ENCODE measurements around the gene JMJD7. TPM values are rescaled to one million over a fixed set of nuclear protein-coding genes. Genes with fewer than 3 reads are reported as not detected.

JMJD7 gene
- polyA plus RNA-seq, 4 donors = 6.8 to 11.4 (median 8.8) TPM

DNA sequence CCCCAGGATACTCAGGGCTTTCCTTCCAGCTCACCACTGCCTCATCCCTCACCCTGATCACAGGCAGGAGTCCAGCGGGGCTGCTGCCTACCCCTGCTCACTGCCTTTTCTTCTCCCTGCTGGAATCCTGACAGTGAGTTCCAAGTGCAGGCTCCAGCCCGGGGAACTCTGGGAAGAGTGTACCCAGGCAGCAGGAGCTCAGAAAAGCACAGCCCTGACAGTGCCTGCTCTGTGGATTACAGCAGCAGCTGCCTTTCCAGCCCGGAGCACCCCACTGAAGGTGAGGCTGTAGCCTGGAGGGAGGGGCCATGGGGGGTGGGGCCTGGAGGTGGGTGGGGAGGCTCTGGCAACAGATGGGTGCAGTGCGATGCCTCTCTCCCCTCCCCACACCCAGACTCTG is 6.1 kb upstream of the JMJD7 start:
- DNase-seq (no peak), FAIRE-seq (no peak)
- H3K4me3 ChIP-seq (ENCODE audit: low read depth in 1 of 3, low read length in 3 of 3) = no peak overlapping the region

DNA sequence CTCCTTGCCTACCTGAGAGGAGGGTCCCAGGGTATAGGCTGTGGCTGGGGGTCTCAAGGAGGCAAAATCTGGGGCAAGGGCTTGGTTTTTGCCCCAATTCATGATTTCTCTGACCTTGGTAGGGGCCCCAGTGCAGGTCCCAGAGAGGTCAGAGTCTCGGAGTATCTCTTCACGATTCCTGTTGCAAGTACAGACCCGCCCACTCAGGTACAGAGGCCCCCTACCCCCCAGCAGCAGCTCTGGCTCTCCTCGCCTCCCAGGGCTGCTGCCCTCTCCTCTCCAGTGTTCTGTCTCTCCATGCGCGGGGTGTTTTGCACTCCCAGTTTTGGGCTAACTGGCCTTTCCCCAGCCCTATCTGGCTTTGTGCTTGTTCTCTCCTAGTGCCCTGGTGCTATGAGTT is 5.4 kb upstream of the JMJD7 start:
- peaks cover 0 to 93% (median 21%) of the 10 kb centered on the region in 3 donors for H3K36me3 ChIP-seq (ENCODE audit: control insufficient read depth in 3 of 3, insufficient read depth in 2 of 3, low read depth in 1 of 3, low read length in 3 of 3)
- no peaks in the 10 kb centered on the region for H3K9me3 ChIP-seq (ENCODE audit: control insufficient read depth in 2 of 2, insufficient read depth in 1 of 2, low read depth in 1 of 2, low read length in 1 of 2)
- DNase-seq (no peak), FAIRE-seq (no peak)
- no peaks in the 10 kb centered on the region for H3K27me3 ChIP-seq (ENCODE audit: control insufficient read depth in 3 of 3, insufficient read depth in 3 of 3, low read length in 3 of 3)
- H3K27ac ChIP-seq (ENCODE audit: low read depth in 1 of 3, low read length in 2 of 3) = no peak overlapping the region
- H3K4me3 ChIP-seq (ENCODE audit: low read depth in 1 of 3, low read length in 3 of 3) = no peak overlapping the region
- peaks cover 0 to 12% (median 0%) of the 10 kb centered on the region in 3 donors for H3K4me1 ChIP-seq (ENCODE audit: control insufficient read depth in 3 of 3, insufficient read depth in 2 of 3, low read depth in 1 of 3, low read length in 2 of 3)
- 93 to 98% (median 98%) methylated on average over 6 of the region's 6 CpGs for WGBS, 3 donors

More for the DNA sequence above, 6.1 kb upstream of the JMJD7 start:
- Histone ChIP-seq H3K36me3 (ENCODE audit: control insufficient read depth in 3 of 3, insufficient read depth in 2 of 3, low read depth in 1 of 3, low read length in 3 of 3) (peaks cover 0 to 100% (median 26%) of the 10 kb centered on the region in 3 donors), H3K27ac (ENCODE audit: low read depth in 1 of 3, low read length in 2 of 3) (no peak overlapping the region), H3K4me1 (ENCODE audit: control insufficient read depth in 3 of 3, insufficient read depth in 2 of 3, low read depth in 1 of 3, low read length in 2 of 3) (peaks cover 0 to 12% (median 0%) of the 10 kb centered on the region in 3 donors), H3K9me3 (ENCODE audit: control insufficient read depth in 2 of 2, insufficient read depth in 1 of 2, low read depth in 1 of 2, low read length in 1 of 2) (no peaks in the 10 kb centered on the region), H3K27me3 (ENCODE audit: control insufficient read depth in 3 of 3, insufficient read depth in 3 of 3, low read length in 3 of 3) (no peaks in the 10 kb centered on the region)
- WGBS, 3 donors = 81 to 89% (median 88%) methylated on average over 4 of the region's 4 CpGs

DNA sequence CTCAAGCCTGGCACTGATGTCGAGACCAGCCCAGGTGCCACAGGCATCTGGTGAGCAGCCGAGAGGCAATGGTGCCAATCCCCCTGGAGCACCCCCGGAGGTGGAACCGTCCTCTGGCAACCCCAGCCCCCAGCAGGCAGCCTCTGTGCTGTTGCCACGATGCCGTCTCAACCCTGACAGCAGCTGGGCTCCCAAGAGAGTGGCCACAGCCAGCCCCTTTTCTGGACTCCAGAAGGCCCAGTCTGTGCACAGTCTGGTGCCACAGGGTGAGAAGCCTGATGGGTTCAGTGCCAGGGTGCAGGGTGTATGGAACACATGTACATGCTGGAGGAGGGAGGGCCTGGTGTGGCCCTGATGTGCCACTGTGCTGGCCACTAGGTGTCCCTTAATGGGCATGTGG is 4.9 kb upstream of the JMJD7 start:
- no peaks in the 10 kb centered on the region for H3K27me3 ChIP-seq (ENCODE audit: control insufficient read depth in 3 of 3, insufficient read depth in 3 of 3, low read length in 3 of 3)
- H3K4me1 ChIP-seq (ENCODE audit: control insufficient read depth in 3 of 3, insufficient read depth in 2 of 3, low read depth in 1 of 3, low read length in 2 of 3) = peaks cover 0 to 12% (median 0%) of the 10 kb centered on the region in 3 donors
- FAIRE-seq (no peak), DNase-seq (no peak)
- no peaks in the 10 kb centered on the region for H3K9me3 ChIP-seq (ENCODE audit: control insufficient read depth in 2 of 2, insufficient read depth in 1 of 2, low read depth in 1 of 2, low read length in 1 of 2)
- peaks cover 0 to 88% (median 21%) of the 10 kb centered on the region in 3 donors for H3K36me3 ChIP-seq (ENCODE audit: control insufficient read depth in 3 of 3, insufficient read depth in 2 of 3, low read depth in 1 of 3, low read length in 3 of 3)
- no peak overlapping the region for H3K27ac ChIP-seq (ENCODE audit: low read depth in 1 of 3, low read length in 2 of 3)
- H3K4me3 ChIP-seq (ENCODE audit: low read depth in 1 of 3, low read length in 3 of 3) = no peak overlapping the region
- 93 to 96% (median 96%) methylated on average over 6 of the region's 6 CpGs for WGBS, 3 donors

DNA sequence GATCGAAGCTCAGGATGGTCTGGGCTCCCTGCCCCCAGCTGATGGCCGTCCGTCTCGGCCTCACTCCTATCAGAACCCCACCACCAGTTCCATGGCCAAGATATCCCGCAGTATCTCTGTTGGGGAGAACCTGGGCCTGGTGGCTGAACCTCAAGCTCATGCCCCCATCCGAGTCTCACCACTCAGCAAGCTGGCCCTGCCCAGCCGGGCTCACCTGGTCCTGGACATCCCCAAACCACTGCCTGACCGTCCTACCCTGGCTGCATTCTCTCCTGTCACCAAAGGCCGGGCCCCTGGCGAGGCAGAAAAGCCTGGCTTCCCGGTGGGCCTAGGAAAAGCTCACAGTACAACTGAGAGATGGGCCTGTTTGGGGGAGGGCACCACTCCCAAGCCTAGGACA is 4.4 kb upstream of the JMJD7 start:
- WGBS, 3 donors = 84 to 93% (median 92%) methylated on average over 11 of the region's 11 CpGs
- peaks cover 0 to 12% (median 0%) of the 10 kb centered on the region in 3 donors for H3K4me1 ChIP-seq (ENCODE audit: control insufficient read depth in 3 of 3, insufficient read depth in 2 of 3, low read depth in 1 of 3, low read length in 2 of 3)
- FAIRE-seq = no peak
- no peak for DNase-seq
- no peak overlapping the region for H3K27ac ChIP-seq (ENCODE audit: low read depth in 1 of 3, low read length in 2 of 3)
- peaks cover 0 to 83% (median 20%) of the 10 kb centered on the region in 3 donors for H3K36me3 ChIP-seq (ENCODE audit: control insufficient read depth in 3 of 3, insufficient read depth in 2 of 3, low read depth in 1 of 3, low read length in 3 of 3)
- H3K9me3 ChIP-seq (ENCODE audit: control insufficient read depth in 2 of 2, insufficient read depth in 1 of 2, low read depth in 1 of 2, low read length in 1 of 2) = no peaks in the 10 kb centered on the region
- no peaks in the 10 kb centered on the region for H3K27me3 ChIP-seq (ENCODE audit: control insufficient read depth in 3 of 3, insufficient read depth in 3 of 3, low read length in 3 of 3)
- H3K4me3 ChIP-seq (ENCODE audit: low read depth in 1 of 3, low read length in 3 of 3) = no peak overlapping the region

DNA sequence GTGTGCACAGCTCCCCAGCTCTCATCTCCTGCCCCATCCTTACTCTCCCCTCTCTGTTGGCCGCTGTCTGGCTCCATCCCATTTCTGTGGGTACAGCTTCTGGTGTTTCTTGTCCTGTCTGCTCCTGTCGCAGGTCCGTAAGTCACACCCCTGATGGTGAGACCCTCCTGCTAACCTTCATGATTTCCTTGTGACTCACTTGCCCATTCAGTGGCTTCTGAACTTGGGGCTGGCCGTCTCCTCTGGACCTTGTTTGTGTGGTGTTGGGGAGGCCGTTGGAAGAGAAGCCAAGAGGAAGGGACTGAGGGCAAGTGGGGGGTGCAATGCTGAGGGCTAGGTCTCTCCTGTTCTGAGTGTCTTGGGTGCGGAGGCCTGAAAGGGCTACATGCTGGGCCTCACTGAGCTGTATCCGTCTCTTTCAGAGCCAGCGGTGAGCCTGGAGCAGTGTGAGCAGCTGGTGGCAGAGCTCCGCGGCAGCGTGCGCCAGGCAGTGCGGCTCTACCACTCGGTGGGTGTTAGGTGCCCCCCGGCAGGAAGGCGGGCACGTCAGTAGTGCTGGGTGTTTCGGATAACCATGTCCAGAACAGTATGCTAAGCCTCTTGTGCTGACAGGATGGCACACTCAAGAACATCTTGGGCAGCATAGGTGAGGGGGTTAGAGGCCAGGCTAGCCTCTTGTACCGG is 3.7 kb upstream of the JMJD7 start:
- Histone ChIP-seq H3K27ac (ENCODE audit: low read depth in 1 of 3, low read length in 2 of 3) (no peak overlapping the region), H3K36me3 (ENCODE audit: control insufficient read depth in 3 of 3, insufficient read depth in 2 of 3, low read depth in 1 of 3, low read length in 3 of 3) (peaks cover 0 to 76% (median 14%) of the 10 kb centered on the region in 3 donors), H3K4me1 (ENCODE audit: control insufficient read depth in 3 of 3, insufficient read depth in 2 of 3, low read depth in 1 of 3, low read length in 2 of 3) (peaks cover 3 to 15% (median 6%) of the 10 kb centered on the region in 3 donors), H3K27me3 (ENCODE audit: control insufficient read depth in 3 of 3, insufficient read depth in 3 of 3, low read length in 3 of 3) (no peaks in the 10 kb centered on the region), H3K9me3 (ENCODE audit: control insufficient read depth in 2 of 2, insufficient read depth in 1 of 2, low read depth in 1 of 2, low read length in 1 of 2) (no peaks in the 10 kb centered on the region), H3K4me3 (ENCODE audit: low read depth in 1 of 3, low read length in 3 of 3) (no peak overlapping the region)
- DNase-seq (no peak), FAIRE-seq (no peak)
- WGBS, 3 donors = 94 to 96% (median 96%) methylated on average over 19 of the region's 19 CpGs

DNA sequence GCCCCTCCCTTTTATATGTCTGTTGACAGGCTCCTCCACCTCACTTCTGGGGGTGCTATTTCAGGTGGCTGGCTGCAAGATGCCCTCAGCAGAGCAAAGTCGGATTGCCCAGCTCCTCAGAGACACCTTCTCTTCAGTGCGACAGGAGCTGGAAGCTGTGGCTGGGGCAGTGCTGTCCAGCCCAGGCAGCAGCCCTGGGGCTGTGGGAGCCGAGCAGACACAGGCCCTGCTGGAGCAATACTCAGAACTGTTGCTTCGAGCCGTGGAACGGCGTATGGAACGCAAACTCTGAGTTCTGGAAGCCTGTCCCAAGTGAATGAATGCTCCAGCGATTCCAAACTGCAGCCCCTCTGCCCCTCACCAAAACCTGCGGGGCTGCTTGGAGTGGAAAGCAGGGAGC is 2.7 kb upstream of the JMJD7 start:
- no peak for FAIRE-seq
- Histone ChIP-seq H3K36me3 (ENCODE audit: control insufficient read depth in 3 of 3, insufficient read depth in 2 of 3, low read depth in 1 of 3, low read length in 3 of 3) (peaks cover 2 to 72% (median 13%) of the 10 kb centered on the region in 3 donors), H3K9me3 (ENCODE audit: control insufficient read depth in 2 of 2, insufficient read depth in 1 of 2, low read depth in 1 of 2, low read length in 1 of 2) (no peaks in the 10 kb centered on the region), H3K27ac (ENCODE audit: low read depth in 1 of 3, low read length in 2 of 3) (no peak overlapping the region), H3K27me3 (ENCODE audit: control insufficient read depth in 3 of 3, insufficient read depth in 3 of 3, low read length in 3 of 3) (no peaks in the 10 kb centered on the region), H3K4me1 (ENCODE audit: control insufficient read depth in 3 of 3, insufficient read depth in 2 of 3, low read depth in 1 of 3, low read length in 2 of 3) (peaks cover 3 to 19% (median 6%) of the 10 kb centered on the region in 3 donors), H3K4me3 (ENCODE audit: low read depth in 1 of 3, low read length in 3 of 3) (no peak overlapping the region)
- 90 to 96% (median 95%) methylated on average over 10 of the region's 10 CpGs for WGBS, 3 donors
- no peak for DNase-seq

DNA sequence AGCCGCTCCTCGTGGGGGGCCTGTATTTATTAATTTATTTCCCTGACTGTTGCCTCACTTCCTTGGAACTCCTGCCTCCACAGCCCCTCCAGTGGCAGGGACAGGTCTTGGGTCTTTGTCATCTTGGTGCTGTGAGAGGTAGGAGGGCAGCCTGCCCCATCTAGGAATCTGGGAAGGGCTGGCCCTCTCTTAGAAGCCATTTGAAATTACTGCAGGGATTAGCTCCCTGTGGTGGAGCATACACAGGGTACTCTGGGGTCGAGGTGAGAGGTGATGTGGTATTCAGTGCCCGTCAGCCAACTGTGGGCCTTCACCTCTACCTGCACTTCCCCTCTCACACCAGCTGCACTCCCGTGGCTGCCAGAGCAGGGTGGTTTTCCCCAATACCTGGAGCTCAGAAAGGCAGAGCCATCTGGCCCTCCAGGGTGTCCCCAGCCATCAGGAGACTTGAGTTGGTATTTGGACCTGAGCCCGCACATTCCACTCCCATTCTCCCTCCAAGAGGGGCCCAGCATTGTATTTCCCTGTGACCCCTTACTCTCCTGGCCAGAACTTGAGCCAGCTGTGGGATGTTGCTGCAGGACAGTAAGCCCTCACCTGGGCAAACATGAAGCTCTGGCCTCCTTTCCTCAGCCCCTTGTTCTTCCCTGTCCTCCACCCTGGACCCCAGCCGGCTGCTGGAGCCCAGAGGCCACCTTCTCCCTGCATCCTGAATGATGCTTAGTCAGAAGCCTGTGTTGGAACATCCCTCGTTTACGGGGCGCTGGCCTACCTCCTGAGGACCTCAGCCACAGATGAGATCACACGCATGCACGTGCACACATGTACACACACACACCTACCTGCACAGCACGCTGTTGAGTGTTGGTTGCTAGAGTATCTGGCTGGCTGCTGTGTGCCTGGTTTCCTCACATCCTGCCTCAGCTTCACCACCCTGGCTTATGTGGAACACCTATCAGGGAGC is 2.0 kb upstream of the JMJD7 start:
- Histone ChIP-seq H3K27ac (ENCODE audit: low read depth in 1 of 3, low read length in 2 of 3) (no peak overlapping the region), H3K36me3 (ENCODE audit: control insufficient read depth in 3 of 3, insufficient read depth in 2 of 3, low read depth in 1 of 3, low read length in 3 of 3) (peaks cover 2 to 72% (median 13%) of the 10 kb centered on the region in 3 donors)
- FAIRE-seq = no peak

DNA sequence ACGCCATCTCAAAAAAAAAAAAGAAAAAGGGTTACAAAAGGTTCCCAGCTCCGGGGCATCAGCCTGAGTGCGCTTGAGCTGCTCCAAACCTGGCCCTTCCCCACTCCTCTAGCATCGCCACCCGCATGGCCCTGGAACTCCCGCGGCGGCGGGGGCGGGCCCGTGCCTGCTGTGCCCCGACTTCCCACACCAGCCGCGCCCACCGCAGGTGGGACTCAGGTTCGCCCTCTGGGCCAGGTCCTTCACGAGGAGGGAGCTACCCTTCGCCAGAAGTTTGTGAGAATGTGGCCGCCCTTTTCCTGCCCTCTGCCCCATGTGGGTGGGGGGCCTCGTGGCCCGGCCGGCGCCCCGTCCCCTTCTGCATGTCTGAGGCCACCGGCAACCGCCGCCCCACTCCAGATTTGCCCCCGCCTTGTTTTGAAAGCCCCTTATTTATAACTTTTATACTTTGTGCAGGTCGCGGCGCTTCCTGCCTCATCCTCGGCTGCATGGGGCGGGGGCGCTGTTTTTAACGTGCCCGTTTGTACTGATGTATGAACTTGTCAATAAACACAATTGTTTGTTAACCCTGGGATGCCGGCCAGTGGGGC is 507 bp upstream of the JMJD7 start:
- Histone ChIP-seq H3K27me3 (ENCODE audit: control insufficient read depth in 3 of 3, insufficient read depth in 3 of 3, low read length in 3 of 3) (no peaks in the 10 kb centered on the region), H3K4me3 (ENCODE audit: low read depth in 1 of 3, low read length in 3 of 3) (peak overlapping the region; percentile 31 to 89 (median 33)), H3K4me1 (ENCODE audit: control insufficient read depth in 3 of 3, insufficient read depth in 2 of 3, low read depth in 1 of 3, low read length in 2 of 3) (peaks cover 3 to 7% (median 6%) of the 10 kb centered on the region in 3 donors), H3K36me3 (ENCODE audit: control insufficient read depth in 3 of 3, insufficient read depth in 2 of 3, low read depth in 1 of 3, low read length in 3 of 3) (peaks cover 2 to 72% (median 13%) of the 10 kb centered on the region in 3 donors), H3K27ac (ENCODE audit: low read depth in 1 of 3, low read length in 2 of 3) (no peak overlapping the region), H3K9me3 (ENCODE audit: control insufficient read depth in 2 of 2, insufficient read depth in 1 of 2, low read depth in 1 of 2, low read length in 1 of 2) (no peaks in the 10 kb centered on the region)
- FAIRE-seq (no peak), DNase-seq (peak in 1 of 2 donors; percentile 35)
- whole genome bisulfite sequencing, 3 donors = 1 to 4% (median 4%) methylated on average over 33 to 37 of the region's 37 CpGs

More for the DNA sequence above, 2.0 kb upstream of the JMJD7 start:
- 79 to 85% (median 85%) methylated on average over 13 of the region's 13 CpGs for WGBS, 3 donors
- Histone ChIP-seq H3K9me3 (ENCODE audit: control insufficient read depth in 2 of 2, insufficient read depth in 1 of 2, low read depth in 1 of 2, low read length in 1 of 2) (no peaks in the 10 kb centered on the region), H3K4me3 (ENCODE audit: low read depth in 1 of 3, low read length in 3 of 3) (no peak overlapping the region), H3K27me3 (ENCODE audit: control insufficient read depth in 3 of 3, insufficient read depth in 3 of 3, low read length in 3 of 3) (no peaks in the 10 kb centered on the region), H3K4me1 (ENCODE audit: control insufficient read depth in 3 of 3, insufficient read depth in 2 of 3, low read depth in 1 of 3, low read length in 2 of 3) (peaks cover 3 to 17% (median 6%) of the 10 kb centered on the region in 3 donors)
- no peak for DNase-seq
